ENCODE data around the gene CP.
"Not testable (repeated sequence)": the region's sequence is repeated elsewhere in the genome, so short reads cannot be mapped to it uniquely, and the experiment has no call there.

CP gene

GRCh38 chr3:149227591-149228268 lies 6.1 kb upstream of the CP start:
- DNase-seq (ENCODE audit: low read depth in 2 of 2): no peak

- no peak for DNase-seq (ENCODE audit: low read depth in 2 of 2)
Observed at GRCh38 chr3:149226776-149227175, 5.1 kb upstream of the CP start.

- peak; percentile 16 to 20 for DNase-seq (ENCODE audit: low read depth in 2 of 2)
Observed at GRCh38 chr3:149224736-149225594, 3.3 kb upstream of the CP start.

- no peak for DNase-seq (ENCODE audit: low read depth in 2 of 2)
Observed at GRCh38 chr3:149223461-149223820, 1.8 kb upstream of the CP start.

- DNase-seq (ENCODE audit: low read depth in 2 of 2): not testable (repeated sequence)
Observed at GRCh38 chr3:149219380-149220121, 2.1 kb downstream of the CP start.

- DNase-seq (ENCODE audit: low read depth in 2 of 2): no peak
Observed at GRCh38 chr3:149217347-149217746, 4.3 kb downstream of the CP start.

GRCh38 chr3:149216193-149216869 lies 5.3 kb downstream of the CP start:
- DNase-seq (ENCODE audit: low read depth in 2 of 2): no peak

GRCh38 chr3:149215515-149215914 lies 6.1 kb downstream of the CP start:
- DNase-seq (ENCODE audit: low read depth in 2 of 2): no peak

- DNase-seq (ENCODE audit: low read depth in 2 of 2): no peak
Observed at GRCh38 chr3:149214702-149215101, 6.9 kb downstream of the CP start.

- no peak for DNase-seq (ENCODE audit: low read depth in 2 of 2)
Observed at GRCh38 chr3:149212386-149212785, 9.2 kb downstream of the CP start.

GRCh38 chr3:149209431-149209830 lies 12.2 kb downstream of the CP start:
- no peak for DNase-seq (ENCODE audit: low read depth in 2 of 2)

GRCh38 chr3:149207475-149207874 lies 14.2 kb downstream of the CP start:
- no peak for DNase-seq (ENCODE audit: low read depth in 2 of 2)

GRCh38 chr3:149204390-149204991 lies 17.1 kb downstream of the CP start:
- no peak for DNase-seq (ENCODE audit: low read depth in 2 of 2)

GRCh38 chr3:149203758-149204157 lies 17.9 kb downstream of the CP start:
- no peak for DNase-seq (ENCODE audit: low read depth in 2 of 2)

- DNase-seq (ENCODE audit: low read depth in 2 of 2): no peak
Observed at GRCh38 chr3:149199474-149199873, 22.2 kb downstream of the CP start.

GRCh38 chr3:149198611-149199010 lies 23.0 kb downstream of the CP start:
- peak; percentile 33 to 39 for DNase-seq (ENCODE audit: low read depth in 2 of 2)

- DNase-seq (ENCODE audit: low read depth in 2 of 2): no peak
Observed at GRCh38 chr3:149197669-149198068, 24.0 kb downstream of the CP start.

- not testable (repeated sequence) for DNase-seq (ENCODE audit: low read depth in 2 of 2)
Observed at GRCh38 chr3:149196805-149197592, 24.6 kb downstream of the CP start.

- no peak for DNase-seq (ENCODE audit: low read depth in 2 of 2)
Observed at GRCh38 chr3:149195221-149195620, 26.4 kb downstream of the CP start.

- no peak for DNase-seq (ENCODE audit: low read depth in 2 of 2)
Observed at GRCh38 chr3:149188494-149188893, 33.1 kb downstream of the CP start.

- DNase-seq (ENCODE audit: low read depth in 2 of 2): no peak
Observed at GRCh38 chr3:149186721-149187120, 34.9 kb downstream of the CP start.

Data from fibroblast of skin of left biceps (primary cell).